ENCODE results near the gene ZNF837. TPM values are rescaled to one million over a fixed set of nuclear protein-coding genes. Genes with fewer than 3 reads are reported as not detected.

The ZNF837 gene
- total and polyA plus RNA-seq, 2 of the 13 experiments (the other 11 are each of a cell fraction or from before 2014, with no cell fraction given) = 0.29 to 1.3 TPM

GRCh38 chr19:58362272-58362994 is 18.4 kb downstream of the ZNF837 start, which contains the start of gene ZNF497 (continued):
- TF ChIP-seq, protein P1, sequence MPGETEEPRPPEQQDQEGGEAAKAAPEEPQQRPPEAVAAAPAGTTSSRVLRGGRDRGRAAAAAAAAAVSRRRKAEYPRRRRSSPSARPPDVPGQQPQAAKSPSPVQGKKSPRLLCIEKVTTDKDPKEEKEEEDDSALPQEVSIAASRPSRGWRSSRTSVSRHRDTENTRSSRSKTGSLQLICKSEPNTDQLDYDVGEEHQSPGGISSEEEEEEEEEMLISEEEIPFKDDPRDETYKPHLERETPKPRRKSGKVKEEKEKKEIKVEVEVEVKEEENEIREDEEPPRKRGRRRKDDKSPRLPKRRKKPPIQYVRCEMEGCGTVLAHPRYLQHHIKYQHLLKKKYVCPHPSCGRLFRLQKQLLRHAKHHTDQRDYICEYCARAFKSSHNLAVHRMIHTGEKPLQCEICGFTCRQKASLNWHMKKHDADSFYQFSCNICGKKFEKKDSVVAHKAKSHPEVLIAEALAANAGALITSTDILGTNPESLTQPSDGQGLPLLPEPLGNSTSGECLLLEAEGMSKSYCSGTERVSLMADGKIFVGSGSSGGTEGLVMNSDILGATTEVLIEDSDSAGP (CRISPR knock-in tag; IDR thresholded peaks at IDR 0.05; ENCODE audit: borderline replicate concordance) = no peak; the same call in none of the 2 replicates
- TF ChIP-seq ZNF670 (CRISPR knock-in tag; IDR thresholded peaks at IDR 0.05; ENCODE audit: borderline replicate concordance) (peak; percentile 72; the same call in 1 of the 2 replicates), ZBTB37 (CRISPR knock-in tag; IDR thresholded peaks at IDR 0.05) (0 out of 2 replicates have a peak, but pooled peaks have one; percentile 21), NFKBIZ (CRISPR knock-in tag; IDR thresholded peaks at IDR 0.05) (no peak), IRF1 (CRISPR knock-in tag; IDR thresholded peaks at IDR 0.05; ENCODE audit: low read depth) (no peak), ZZZ3 (CRISPR knock-in tag; IDR thresholded peaks at IDR 0.05; ENCODE audit: borderline replicate concordance) (peak; percentile 30; the same call in 1 of the 2 replicates), ZNF709 (CRISPR knock-in tag; IDR thresholded peaks at IDR 0.05) (peak; percentile 72; the same call in 1 of the 2 replicates), TRIM22 (IDR thresholded peaks at IDR 0.05) (no peak), ZNF558 (CRISPR knock-in tag; IDR thresholded peaks at IDR 0.05; ENCODE audit: borderline replicate concordance) (peak; percentile 63), YEATS2 (CRISPR knock-in tag; IDR thresholded peaks at IDR 0.05; ENCODE audit: borderline replicate concordance) (peak; percentile 92), MAFK (conservative IDR thresholded peaks at IDR 0.05 in 1 of 2, IDR thresholded peaks at IDR 0.05 in 1 of 2; ENCODE audit: low read length in 2 of 2) (no peak), MED13 (CRISPR knock-in tag; IDR thresholded peaks at IDR 0.05) (peak; percentile 72), THRA (CRISPR knock-in tag; IDR thresholded peaks at IDR 0.05; ENCODE audit: borderline replicate concordance) (peak; percentile 13; the same call in 1 of the 2 replicates), ZNF766 (CRISPR knock-in tag; IDR thresholded peaks at IDR 0.05; ENCODE audit: borderline replicate concordance) (no peak), ZNF597 (CRISPR knock-in tag; IDR thresholded peaks at IDR 0.05) (no peak), KMT2A (CRISPR knock-in tag; IDR thresholded peaks at IDR 0.05) (peak; percentile 64; the same call in 1 of the 2 replicates), ZNF136 (CRISPR knock-in tag; IDR thresholded peaks at IDR 0.05; ENCODE audit: low read depth) (0 out of 2 replicates have a peak, but pooled peaks have one; percentile 23), SIN3B (IDR thresholded peaks at IDR 0.05; ENCODE audit: low read length) (peak; percentile 51; the same call in 1 of the 2 replicates)
- TF ChIP-seq, protein P2, sequence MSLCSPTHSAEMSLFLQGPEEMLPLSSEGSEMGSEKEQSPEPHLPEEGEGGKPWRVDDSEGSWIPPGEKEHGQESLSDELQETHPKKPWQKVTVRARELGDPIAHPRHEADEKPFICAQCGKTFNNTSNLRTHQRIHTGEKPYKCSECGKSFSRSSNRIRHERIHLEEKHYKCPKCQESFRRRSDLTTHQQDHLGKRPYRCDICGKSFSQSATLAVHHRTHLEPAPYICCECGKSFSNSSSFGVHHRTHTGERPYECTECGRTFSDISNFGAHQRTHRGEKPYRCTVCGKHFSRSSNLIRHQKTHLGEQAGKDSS (CRISPR knock-in tag; IDR thresholded peaks at IDR 0.05; ENCODE audit: borderline replicate concordance, low read depth) = no peak
